A673 (cell line): ENCODE data around the gene SMURF1. TPM values are rescaled to one million over a fixed set of nuclear protein-coding genes. Genes with fewer than 3 reads are reported as not detected.

ENCODE experiments used
- BruUV-seq: library from RNA; stranded (reverse); fragments of 400-500 nt; replicated peaks from 2 replicates; lab custom pipeline; 2021; lab: Mats Ljungman, UMichigan
- CTCF ChIA-PET: fragments of 300-600 bp; sonication (Branson Sonifier 250); formaldehyde crosslinking; loops from one replicate; lab custom pipeline; 2022; ENCODE audit warnings: antibody characterized with exemption; lab: Charles Lee
- POLR2A ChIA-PET: fragments of 300-600 bp; sonication (Branson Sonifier 250); formaldehyde crosslinking; loops from one replicate; lab custom pipeline; 2022; ENCODE audit warnings: antibody characterized with exemption; ENCODE audit not compliant: low non-redundant PET; lab: Charles Lee
- DNase-seq: peaks from one replicate; pipeline ENCODE4 v3.0.0-alpha.2; 2015; ENCODE audit warnings: low spot score
- H3K27ac ChIP-seq: fragments of 200-600 bp; sonication (generic); 2 replicates; pipeline ENCODE4 v1.5.1; 2016; ENCODE audit warnings: mixed run types, low read depth, mild to moderate bottlenecking, mixed read lengths, antibody characterized with exemption, low read length; ENCODE audit not compliant: poor library complexity, severe bottlenecking
- H3K27me3 ChIP-seq: fragments of 200-600 bp; sonication (generic); replicated peaks from 2 replicates; pipeline ENCODE4 v1.6.1; 2017; ENCODE audit warnings: mixed run types, low read depth, mild to moderate bottlenecking, mixed read lengths, antibody characterized with exemption, low read length; ENCODE audit not compliant: insufficient read depth, poor library complexity
- H3K36me3 ChIP-seq: fragments of 200-600 bp; sonication (generic); 2 replicates; pipeline ENCODE4 v1.6.1; 2016; ENCODE audit warnings: mixed run types, mild to moderate bottlenecking, mixed read lengths, antibody characterized with exemption, low read length; ENCODE audit not compliant: insufficient read depth, poor library complexity, severe bottlenecking
- H3K4me1 ChIP-seq: fragments of 200-600 bp; sonication (generic); 2 replicates; pipeline ENCODE4 v1.6.1; 2017; ENCODE audit warnings: mixed run types, mild to moderate bottlenecking, mixed read lengths, antibody characterized with exemption, low read length; ENCODE audit not compliant: insufficient read depth, poor library complexity, severe bottlenecking
- H3K4me3 ChIP-seq: fragments of 200-600 bp; sonication (generic); 2 replicates; pipeline ENCODE4 v1.5.1; 2016; ENCODE audit warnings: low read depth, mixed run types, mild to moderate bottlenecking, mixed read lengths, low read length; ENCODE audit not compliant: poor library complexity, severe bottlenecking
- H3K9me3 ChIP-seq: fragments of 200-600 bp; sonication (generic); 2 replicates; pipeline ENCODE4 v1.6.1; 2016; ENCODE audit warnings: mixed run types, low read depth, mild to moderate bottlenecking, mixed read lengths, antibody characterized with exemption, low read length; ENCODE audit not compliant: poor library complexity, severe bottlenecking
- CTCF ChIP-seq: fragments of 300-800, 200-600 bp; sonication (generic); conservative IDR thresholded peaks from 2 replicates; pipeline ENCODE4 v1.5.1; 2017; ENCODE audit warnings: low read depth, mild to moderate bottlenecking, antibody characterized with exemption, low read length, moderate library complexity, mixed read lengths
- EZH2 ChIP-seq: fragments of 200-600 bp; sonication (generic); IDR thresholded peaks from 2 replicates; pipeline ENCODE4 v1.6.1; 2017; ENCODE audit warnings: borderline replicate concordance, low read depth, mild to moderate bottlenecking, mixed read lengths, antibody characterized with exemption, low read length; ENCODE audit not compliant: poor library complexity, severe bottlenecking
- intact Hi-C: fragments of 100-400 bp; cut with micrococcal nuclease; formaldehyde crosslinking; loops from one replicate; pipeline ENCODE4 v1.10.0; 2022; ENCODE audit not compliant: unreplicated experiment
- total RNA-seq: library from RNA; stranded (reverse); gene quantifications from 2 replicates; pipeline ENCODE4 v1.2.3, GENCODE V29; 2021

The SMURF1 gene
- total RNA-seq, 1 experiment from 2014 or later = 16.5 TPM

GRCh38 chr7:98985945-98986344, 158.0 kb downstream of the SMURF1 start:
- BruUV-seq = no TSS peak
- Histone ChIP-seq H3K4me1 (no peaks in the 10 kb centered on the region), H3K27ac (no peak overlapping the region), H3K27me3 (no peaks in the 10 kb centered on the region), H3K36me3 (peaks cover 77% of the 10 kb centered on the region), H3K9me3 (no peaks in the 10 kb centered on the region), H3K4me3 (no peak overlapping the region)
- ChIA-PET CTCF (no interaction called here), POLR2A (no interaction called here)
- DNase-seq = no peak
- TF ChIP-seq CTCF (no peak), EZH2 (no peak)
- intact Hi-C loops = no loop called here

GRCh38 chr7:98985406-98985805, 158.5 kb downstream of the SMURF1 start:
- Histone ChIP-seq H3K36me3 (peaks cover 76% of the 10 kb centered on the region), H3K27ac (no peak overlapping the region), H3K4me1 (no peaks in the 10 kb centered on the region), H3K27me3 (no peaks in the 10 kb centered on the region), H3K9me3 (no peaks in the 10 kb centered on the region), H3K4me3 (no peak overlapping the region)
- TF ChIP-seq EZH2 = no peak
- no peak for TF ChIP-seq CTCF
- no TSS peak for BruUV-seq
- intact Hi-C loops = no loop called here
- ChIA-PET CTCF (no interaction called here), POLR2A (no interaction called here)
- DNase-seq = no peak

- no peak overlapping the region for H3K27ac ChIP-seq
- TF ChIP-seq EZH2 = no peak
- TF ChIP-seq CTCF = no peak
- ChIA-PET CTCF (no interaction called here), POLR2A (no interaction called here)
- no peak for DNase-seq
- H3K9me3 ChIP-seq = no peaks in the 10 kb centered on the region
- no peaks in the 10 kb centered on the region for H3K4me1 ChIP-seq
- no TSS peak for BruUV-seq
- no peak overlapping the region for H3K4me3 ChIP-seq
- intact Hi-C loops = no loop called here
- H3K27me3 ChIP-seq = no peaks in the 10 kb centered on the region
- H3K36me3 ChIP-seq = peaks cover 80% of the 10 kb centered on the region
Measured at GRCh38 chr7:98984126-98984525, 159.8 kb downstream of the SMURF1 start.
